Natural killer cell (primary cell): ENCODE results near the gene TSPOAP1. TPM values are rescaled to one million over a fixed set of nuclear protein-coding genes. Genes with fewer than 3 reads are reported as not detected.

Experiments used
- ATAC-seq, 3 donors: fragments of 150-1000 bp in 2 of 3; fragments of 200-7000 bp in 1 of 3; cut with Tn5 transposase; 1 replicate in 1 of 3; 2 replicates in 2 of 3; pipeline ENCODE4 v1.10.0; 2021; ENCODE audit warnings: mild to moderate bottlenecking in 2 of 3, moderate library complexity in 2 of 3
- DNase-seq, 2 donors: peaks; one replicate each; pipeline versions ENCODE4 v3.0.0 to v3.0.0-alpha.2; 2013 to 2021; ENCODE audit warnings: mixed read lengths in 1 of 2
- H3K27ac ChIP-seq: one replicate; pipeline ENCODE4 v1.5.1; 2013; ENCODE audit warnings: mild to moderate bottlenecking, low read length
- H3K27me3 ChIP-seq: one replicate; pipeline ENCODE4 v1.6.1; 2013; ENCODE audit warnings: low read length; ENCODE audit not compliant: control insufficient read depth, insufficient read depth
- H3K36me3 ChIP-seq: one replicate; pipeline ENCODE4 v1.6.1; 2013; ENCODE audit warnings: low read length; ENCODE audit not compliant: control insufficient read depth, insufficient read depth
- H3K4me1 ChIP-seq: one replicate; pipeline ENCODE4 v1.6.1; 2013; ENCODE audit warnings: low read length; ENCODE audit not compliant: control insufficient read depth, insufficient read depth
- H3K4me3 ChIP-seq: one replicate; pipeline ENCODE4 v1.5.1; 2013; ENCODE audit warnings: low read length
- H3K9me3 ChIP-seq: one replicate; pipeline ENCODE4 v1.6.1; 2013; ENCODE audit warnings: low read length; ENCODE audit not compliant: control insufficient read depth, insufficient read depth
- H3K27ac Mint-ChIP-seq, 2 donors: one replicate each; pipeline ENCODE4 v1.8.0; 2022; ENCODE audit warnings: mild to moderate bottlenecking in 2 of 2, mixed read lengths in 2 of 2, moderate library complexity in 1 of 2
- H3K27me3 Mint-ChIP-seq, 2 donors: one replicate each; pipeline ENCODE4 v1.8.0; 2022; ENCODE audit warnings: low read depth in 2 of 2, mixed read lengths in 2 of 2
- H3K36me3 Mint-ChIP-seq: one replicate; pipeline ENCODE4 v1.8.0; 2022; ENCODE audit warnings: mixed read lengths
- H3K4me1 Mint-ChIP-seq, 2 donors: one replicate each; pipeline ENCODE4 v1.8.0; 2022; ENCODE audit warnings: mixed read lengths in 2 of 2
- H3K4me3 Mint-ChIP-seq: one replicate; pipeline ENCODE4 v1.8.0; 2022; ENCODE audit warnings: mild to moderate bottlenecking, moderate library complexity, mixed read lengths
- H3K9me3 Mint-ChIP-seq, 2 donors: one replicate each; pipeline ENCODE4 v1.8.0; 2022; ENCODE audit warnings: mixed read lengths in 2 of 2
- WGBS: methylation state at CpG from one replicate; pipeline ENCODE4 v1.1.7; 2013; ENCODE audit warnings: missing lambda C conversion rate; ENCODE audit not compliant: insufficient coverage; 5-methylcytosine and 5-hydroxymethylcytosine counted together
- intact Hi-C: fragments of 100-400 bp; cut with micrococcal nuclease; formaldehyde crosslinking; loops from one replicate; pipeline ENCODE4 v1.14.2; 2022
- total RNA-seq, 4 donors: library from RNA; stranded (reverse); fragments of 120-200 nt in 1 of 4; gene quantifications; one replicate each; pipeline versions ENCODE4 v1.2.3 to v1.2.4, GENCODE V29; 2013 to 2022
- TF ChIP-seq, protein P1 (sequence below): fragments of 200-600 bp; IDR thresholded peaks from one replicate; pipeline ENCODE4 v1.8.0; 2022; ENCODE audit warnings: antibody characterized with exemption

Gene TSPOAP1
- total RNA-seq, 3 donors from 2014 or later (not counting 1 experiment from before 2014, with no cell fraction given) = 176 to 282 (median 246) TPM

DNA sequence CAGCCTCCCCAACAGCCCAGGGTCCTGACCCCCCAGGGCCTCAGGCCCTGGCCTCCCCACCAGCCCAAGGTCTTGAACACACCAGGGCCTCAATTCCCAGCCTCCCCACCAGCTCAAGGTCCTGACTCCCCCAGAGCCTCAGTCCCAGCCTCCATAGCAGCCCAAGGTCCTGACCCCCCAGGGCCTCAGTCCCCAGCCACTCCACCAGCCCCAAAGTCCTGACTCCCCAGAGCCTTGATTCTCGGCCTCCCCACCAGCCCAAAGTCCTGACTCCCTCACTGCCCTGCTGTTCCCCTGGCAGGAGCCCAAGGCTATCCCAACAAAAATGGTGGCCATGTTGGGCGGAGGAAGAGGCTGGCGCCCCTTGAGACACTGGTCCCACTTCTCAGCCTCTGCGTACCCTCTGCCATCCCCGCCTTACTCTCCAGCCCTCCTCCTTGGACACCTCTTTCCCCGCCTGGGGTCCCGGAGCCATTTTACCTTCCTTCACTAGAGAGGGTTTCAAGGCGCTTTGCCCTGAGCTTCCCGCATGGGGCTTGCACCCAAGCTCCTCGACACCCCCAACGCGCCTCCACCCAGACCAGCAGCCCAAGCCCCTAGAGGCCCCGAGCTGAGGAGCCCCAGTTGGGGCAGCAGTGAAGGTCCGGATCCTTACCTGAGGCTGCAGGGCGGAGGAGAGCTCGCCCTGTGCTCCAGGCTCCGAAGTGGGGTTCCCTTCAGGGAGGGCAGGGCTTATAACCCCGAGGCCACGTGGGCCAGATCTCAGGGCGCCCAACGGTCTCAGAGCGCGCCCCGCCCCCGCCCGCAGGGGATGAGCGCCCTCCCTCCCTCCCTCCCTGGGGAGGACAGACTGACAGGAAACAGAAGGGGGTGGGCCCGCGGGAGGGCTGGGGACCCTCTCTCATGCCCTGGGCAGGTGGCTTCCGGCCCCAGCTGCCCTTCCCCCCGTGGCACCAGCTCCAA, 3.5 kb upstream of the TSPOAP1 start:
- Mint-ChIP-seq H3K4me3 (peak overlapping the region; percentile 90), H3K9me3 (no peaks in the 10 kb centered on the region), H3K4me1 (peaks cover 74 to 92% of the 10 kb centered on the region in 2 donors), H3K36me3 (peaks cover 7% of the 10 kb centered on the region), H3K27ac (peak overlapping the region; percentile 87 to 93), H3K27me3 (no peaks in the 10 kb centered on the region)
- H3K9me3 ChIP-seq = no peaks in the 10 kb centered on the region
- TF ChIP-seq, protein P1, sequence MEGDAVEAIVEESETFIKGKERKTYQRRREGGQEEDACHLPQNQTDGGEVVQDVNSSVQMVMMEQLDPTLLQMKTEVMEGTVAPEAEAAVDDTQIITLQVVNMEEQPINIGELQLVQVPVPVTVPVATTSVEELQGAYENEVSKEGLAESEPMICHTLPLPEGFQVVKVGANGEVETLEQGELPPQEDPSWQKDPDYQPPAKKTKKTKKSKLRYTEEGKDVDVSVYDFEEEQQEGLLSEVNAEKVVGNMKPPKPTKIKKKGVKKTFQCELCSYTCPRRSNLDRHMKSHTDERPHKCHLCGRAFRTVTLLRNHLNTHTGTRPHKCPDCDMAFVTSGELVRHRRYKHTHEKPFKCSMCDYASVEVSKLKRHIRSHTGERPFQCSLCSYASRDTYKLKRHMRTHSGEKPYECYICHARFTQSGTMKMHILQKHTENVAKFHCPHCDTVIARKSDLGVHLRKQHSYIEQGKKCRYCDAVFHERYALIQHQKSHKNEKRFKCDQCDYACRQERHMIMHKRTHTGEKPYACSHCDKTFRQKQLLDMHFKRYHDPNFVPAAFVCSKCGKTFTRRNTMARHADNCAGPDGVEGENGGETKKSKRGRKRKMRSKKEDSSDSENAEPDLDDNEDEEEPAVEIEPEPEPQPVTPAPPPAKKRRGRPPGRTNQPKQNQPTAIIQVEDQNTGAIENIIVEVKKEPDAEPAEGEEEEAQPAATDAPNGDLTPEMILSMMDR = no peak
- H3K4me1 ChIP-seq = peaks cover 64% of the 10 kb centered on the region
- DNase-seq = peak; percentile 85 to 94
- peaks cover 23% of the 10 kb centered on the region for H3K36me3 ChIP-seq
- ATAC-seq = peak; percentile 32 to 60 (median 52)
- H3K4me3 ChIP-seq = peak overlapping the region; percentile 94
- no peaks in the 10 kb centered on the region for H3K27me3 ChIP-seq
- intact Hi-C loops = no loop called here
- peak overlapping the region; percentile 99 for H3K27ac ChIP-seq
- WGBS = 0% methylated on average over 30 of the region's 31 CpGs

DNA sequence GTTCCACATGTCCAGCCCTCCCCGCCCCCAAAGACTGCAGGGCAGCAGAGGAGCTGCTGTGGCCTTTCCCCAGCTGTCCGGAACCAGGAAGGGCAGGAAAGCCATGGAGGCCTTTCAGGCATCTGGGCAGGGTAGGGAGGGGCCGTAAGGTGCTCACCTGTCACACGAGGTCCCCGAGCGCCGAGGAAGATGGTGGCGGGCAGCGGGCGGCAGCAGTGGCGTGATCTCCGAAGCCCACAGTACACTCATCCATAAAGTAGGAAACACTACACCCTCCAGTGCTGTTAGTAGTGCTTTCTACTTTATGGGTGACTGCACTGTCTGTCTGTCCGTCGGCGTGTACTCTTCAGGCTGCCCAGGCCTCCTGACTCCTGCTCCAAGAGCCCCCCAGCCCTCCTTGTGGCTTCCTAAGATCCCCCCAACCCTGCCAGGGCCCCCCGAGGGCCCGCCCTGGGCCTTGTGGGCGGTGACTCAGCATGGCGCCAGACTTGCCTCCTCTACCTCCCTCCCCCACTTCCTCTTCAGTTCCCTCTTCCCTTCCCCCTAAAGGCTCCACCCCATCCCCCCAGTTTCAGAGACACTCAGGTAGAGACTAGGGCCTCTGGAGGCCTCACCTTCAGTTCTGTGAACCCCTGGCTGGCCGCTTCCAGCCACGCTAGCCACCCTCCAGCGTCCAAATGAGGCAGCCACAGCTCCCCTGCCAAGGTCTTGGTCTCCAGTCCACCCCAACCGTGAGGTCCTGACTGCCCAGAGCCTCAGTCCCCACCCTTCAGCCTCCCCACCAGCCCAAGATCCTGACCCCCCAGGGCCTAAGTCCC, 2.6 kb upstream of the TSPOAP1 start:
- peaks cover 7% of the 10 kb centered on the region for H3K36me3 Mint-ChIP-seq
- DNase-seq (peak; percentile 65 to 83), ATAC-seq (peak; percentile 12 to 26 (median 12))
- 0% methylated on average over 23 of the region's 23 CpGs for WGBS
- Histone ChIP-seq H3K9me3 (no peaks in the 10 kb centered on the region), H3K4me1 (peaks cover 64% of the 10 kb centered on the region), H3K27me3 (no peaks in the 10 kb centered on the region), H3K36me3 (peaks cover 23% of the 10 kb centered on the region), H3K27ac (peak overlapping the region; percentile 99), H3K4me3 (peak overlapping the region; percentile 94)
- peaks cover 74 to 92% of the 10 kb centered on the region in 2 donors for H3K4me1 Mint-ChIP-seq
- peak overlapping the region; percentile 90 for H3K4me3 Mint-ChIP-seq
- H3K9me3 Mint-ChIP-seq = no peaks in the 10 kb centered on the region
- no peaks in the 10 kb centered on the region for H3K27me3 Mint-ChIP-seq
- TF ChIP-seq, protein P1 = no peak
- intact Hi-C loops = no loop called here
- peak overlapping the region; percentile 87 to 93 for H3K27ac Mint-ChIP-seq

DNA sequence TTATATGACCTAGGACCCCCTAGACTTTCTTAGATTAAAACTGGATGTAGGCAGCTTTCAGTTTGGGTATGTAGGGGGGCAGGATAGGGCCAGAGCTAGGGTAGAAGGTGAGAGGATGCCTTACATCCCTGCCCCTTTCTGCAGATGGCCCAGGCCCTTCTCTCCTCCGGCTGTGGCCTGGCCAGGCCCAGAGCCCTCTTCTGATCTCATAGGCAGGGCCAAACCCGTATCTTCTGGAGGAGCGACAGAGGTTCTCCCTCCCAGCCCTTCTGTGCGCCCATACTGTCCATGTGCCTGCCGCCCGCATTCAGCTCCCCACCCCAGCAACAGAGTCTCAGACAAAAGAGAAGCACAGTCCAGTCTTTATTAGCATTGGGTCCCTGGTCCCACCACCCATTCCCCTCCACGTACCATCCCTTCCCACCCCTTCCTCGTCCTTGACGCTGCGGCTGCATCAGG, 2.0 kb upstream of the TSPOAP1 start:
- intact Hi-C loops = no loop called here
- Histone ChIP-seq H3K9me3 (no peaks in the 10 kb centered on the region), H3K4me1 (peaks cover 64% of the 10 kb centered on the region), H3K27ac (peak overlapping the region; percentile 99), H3K36me3 (peaks cover 23% of the 10 kb centered on the region), H3K27me3 (no peaks in the 10 kb centered on the region), H3K4me3 (peak overlapping the region; percentile 94)
- H3K4me1 Mint-ChIP-seq = peaks cover 74 to 92% of the 10 kb centered on the region in 2 donors
- ATAC-seq (no peak), DNase-seq (peak in 1 of 2 donors; percentile 50)
- peak overlapping the region; percentile 90 for H3K4me3 Mint-ChIP-seq
- WGBS = 0% methylated on average over 10 of the region's 10 CpGs
- H3K27ac Mint-ChIP-seq = peak overlapping the region; percentile 87 to 93
- peaks cover 7% of the 10 kb centered on the region for H3K36me3 Mint-ChIP-seq
- TF ChIP-seq, protein P1 = no peak
- H3K27me3 Mint-ChIP-seq = no peaks in the 10 kb centered on the region
- no peaks in the 10 kb centered on the region for H3K9me3 Mint-ChIP-seq
